HEK293T (cell line): Measurements from ENCODE around the gene NAT9.

Experiments used
- CTCF ChIA-PET: fragments of 350-600 bp; formaldehyde crosslinking; extraction: SDS; loops from one replicate; lab custom pipeline; 2021; ENCODE audit warnings: antibody characterized with exemption, inconsistent platforms; lab: Yijun Ruan, JAX
- POLR2A ChIA-PET: fragments of 350-600 bp; formaldehyde crosslinking; extraction: SDS; loops from one replicate; lab custom pipeline; 2020; ENCODE audit warnings: antibody characterized with exemption, inconsistent platforms; lab: Yijun Ruan, JAX
- DNase-seq: peaks from one replicate; pipeline ENCODE4 v3.0.0; 2012; ENCODE audit warnings: mixed read lengths; ENCODE audit errors: extremely low spot score
- ARNT ChIP-seq: fragments of 450-650 bp; IDR thresholded peaks from 2 replicates; pipeline ENCODE4 v1.6.1; 2017; ENCODE audit warnings: mild to moderate bottlenecking
- BHLHE40 ChIP-seq: fragments of 450-650 bp; IDR thresholded peaks from 2 replicates; pipeline ENCODE4 v1.6.1; 2016; ENCODE audit warnings: mild to moderate bottlenecking, moderate library complexity, borderline replicate concordance
- CTBP1 ChIP-seq: fragments of 450-650 bp; IDR thresholded peaks from 2 replicates; pipeline ENCODE4 v1.6.1; 2016; ENCODE audit warnings: borderline replicate concordance
- ELF4 ChIP-seq: fragments of 450-650 bp; IDR thresholded peaks from 2 replicates; pipeline ENCODE4 v1.6.1; 2017; ENCODE audit warnings: antibody characterized with exemption
- FOXA1 ChIP-seq: fragments of 450-650 bp; IDR thresholded peaks from 2 replicates; pipeline ENCODE4 v1.6.1; 2016; ENCODE audit warnings: mild to moderate bottlenecking
- FOXK2 ChIP-seq: fragments of 450-650 bp; IDR thresholded peaks from 2 replicates; pipeline ENCODE4 v1.6.1; 2016; ENCODE audit warnings: mild to moderate bottlenecking
- FOXM1 ChIP-seq: fragments of 450-650 bp; IDR thresholded peaks from 2 replicates; pipeline ENCODE4 v1.6.1; 2017; ENCODE audit warnings: mild to moderate bottlenecking, borderline replicate concordance
- HDGF ChIP-seq: fragments of 450-650 bp; IDR thresholded peaks from 2 replicates; pipeline ENCODE4 v1.6.1; 2017; ENCODE audit warnings: antibody characterized with exemption, borderline replicate concordance
- L3MBTL2 ChIP-seq: fragments of 450-650 bp; conservative IDR thresholded peaks from 2 replicates; pipeline ENCODE4 v1.6.1; 2016; ENCODE audit warnings: mild to moderate bottlenecking
- LEF1 ChIP-seq: fragments of 450-650 bp; IDR thresholded peaks from 2 replicates; pipeline ENCODE4 v1.6.1; 2017; ENCODE audit warnings: mild to moderate bottlenecking, borderline replicate concordance
- NFRKB ChIP-seq: fragments of 450-650 bp; IDR thresholded peaks from 2 replicates; pipeline ENCODE4 v1.6.1; 2016; ENCODE audit warnings: mild to moderate bottlenecking, moderate library complexity
- PKNOX1 ChIP-seq: fragments of 450-650 bp; IDR thresholded peaks from 2 replicates; pipeline ENCODE4 v1.6.1; 2016
- SP1 ChIP-seq: fragments of 450-650 bp; IDR thresholded peaks from 2 replicates; pipeline ENCODE4 v1.6.1; 2017
- SUZ12 ChIP-seq: fragments of 450-650 bp; IDR thresholded peaks from 2 replicates; pipeline ENCODE4 v1.6.1; 2016; ENCODE audit warnings: mild to moderate bottlenecking
- TARDBP ChIP-seq: fragments of 450-650 bp; IDR thresholded peaks from 2 replicates; pipeline ENCODE4 v1.6.1; 2016
- ZNF384 ChIP-seq: fragments of 450-650 bp; IDR thresholded peaks from 2 replicates; pipeline ENCODE4 v1.6.1; 2016

The NAT9 gene

GRCh38 chr17:74786431-74787055 is 10.4 kb upstream of the NAT9 start:
- ChIA-PET CTCF (interaction anchor here (1.0 kb wide), 1 partner anchor 76 kb away, joined by 4 read pairs; no protein-coding TSS in a partner anchor), POLR2A (interaction anchor here (0.8 to 1.0 kb wide), 2 partner anchors 10 to 86 kb away, joined by 5 to 8 read pairs; partner anchors contain the start of genes FDXR and NAT9)
- TF ChIP-seq NFRKB (no peak), ELF4 (no peak), ARNT (no peak), ZNF384 (no peak), FOXA1 (no peak), CTBP1 (no peak), FOXM1 (no peak), SUZ12 (no peak), HDGF (no peak), FOXK2 (no peak), BHLHE40 (no peak), SP1 (no peak)
- DNase-seq: no peak

GRCh38 chr17:74785981-74786360 is 9.8 kb upstream of the NAT9 start:
- POLR2A ChIA-PET: interaction anchor here (0.8 to 1.0 kb wide), 2 partner anchors 9 to 87 kb away, joined by 5 to 8 read pairs; partner anchors contain the start of genes FDXR and NAT9
- CTCF ChIA-PET: interaction anchor here (0.9 to 1.0 kb wide), 2 partner anchors 11 to 76 kb away, joined by 3 to 4 read pairs; no protein-coding TSS in a partner anchor
- DNase-seq: no peak
- TF ChIP-seq HDGF (no peak), ZNF384 (no peak), SUZ12 (no peak), L3MBTL2 (no peak), LEF1 (no peak), FOXK2 (no peak), CTBP1 (no peak), ARNT (no peak), PKNOX1 (no peak), TARDBP (no peak), FOXM1 (no peak), ELF4 (no peak), BHLHE40 (no peak), SP1 (no peak), NFRKB (no peak), FOXA1 (no peak)

- TF ChIP-seq HDGF (no peak), ELF4 (no peak), L3MBTL2 (no peak), NFRKB (no peak), TARDBP (no peak), LEF1 (no peak), SUZ12 (no peak), SP1 (no peak), PKNOX1 (no peak), FOXK2 (no peak), FOXA1 (no peak), ARNT (no peak), ZNF384 (no peak), CTBP1 (no peak), FOXM1 (no peak), BHLHE40 (no peak)
- CTCF ChIA-PET: interaction anchor here (0.9 kb wide), 1 partner anchor 10 kb away, joined by 3 read pairs; no protein-coding TSS in a partner anchor
- POLR2A ChIA-PET: interaction anchor here (0.9 to 1.4 kb wide), 2 partner anchors 9 to 88 kb away, joined by 3 read pairs; partner anchors contain the start of genes FDXR and NAT9
- DNase-seq: no peak
Measured at GRCh38 chr17:74785096-74785980, 9.2 kb upstream of the NAT9 start.

- TF ChIP-seq TARDBP: no peak
- no peak for TF ChIP-seq SUZ12
- TF ChIP-seq CTBP1: no peak
- no peak for TF ChIP-seq ELF4
- no peak for TF ChIP-seq ZNF384
- no peak for TF ChIP-seq FOXK2
- no peak for TF ChIP-seq FOXA1
- no peak for TF ChIP-seq SP1
- TF ChIP-seq HDGF: no peak
- DNase-seq: no peak
- ChIA-PET POLR2A (interaction anchor here (0.9 to 1.4 kb wide), 2 partner anchors 8 to 89 kb away, joined by 3 read pairs; partner anchors contain the start of genes FDXR and NAT9), CTCF (no interaction called here)
Measured at GRCh38 chr17:74784125-74784810, 8.1 kb upstream of the NAT9 start.

- no peak for DNase-seq
- TF ChIP-seq ZNF384 (no peak), CTBP1 (no peak), LEF1 (no peak), FOXM1 (no peak), TARDBP (no peak), ELF4 (no peak), SP1 (no peak), SUZ12 (no peak), NFRKB (no peak), FOXK2 (no peak), BHLHE40 (no peak), PKNOX1 (no peak), FOXA1 (no peak), ARNT (no peak), HDGF (no peak), L3MBTL2 (no peak)
- POLR2A ChIA-PET: interaction anchor here (1.1 kb wide), 1 partner anchor 90 kb away, joined by 3 read pairs; the partner anchor contains the start of gene FDXR
- CTCF ChIA-PET: interaction anchor here (0.6 kb wide), 1 partner anchor 125 kb away, joined by 3 read pairs; no protein-coding TSS in a partner anchor
Measured at GRCh38 chr17:74782571-74782970, 6.4 kb upstream of the NAT9 start.
